Right renal pelvis (tissue), 4 donors: ENCODE data around the gene THSD4. TPM values are rescaled to one million over a fixed set of nuclear protein-coding genes. Genes with fewer than 3 reads are reported as not detected.

ENCODE experiments used
- DNase-seq, 4 donors: peaks; one replicate each; pipeline ENCODE4 v3.0.0-alpha.2; 2013; ENCODE audit warnings: low read depth in 4 of 4, low spot score in 3 of 4, missing footprints in 1 of 4
- polyA plus RNA-seq, 4 donors: library from polyadenylated mRNA; unstranded; fragments of 120-200 nt; gene quantifications; one replicate each; pipeline ENCODE4 v1.2.1, GENCODE V29; 2013; ENCODE audit not compliant: insufficient read length in 4 of 4

The THSD4 gene
- polyA plus RNA-seq, 4 donors: 32.7 to 45.9 (median 35.6) TPM

- DNase-seq: no peak
Measured at GRCh38 chr15:71501344-71502076, 386.2 kb downstream of the THSD4 start.

- no peak for DNase-seq
Measured at GRCh38 chr15:71502077-71502432, 386.8 kb downstream of the THSD4 start.

- no peak for DNase-seq
Measured at GRCh38 chr15:71505962-71506361, 390.7 kb downstream of the THSD4 start.

GRCh38 chr15:71506946-71507345, 391.7 kb downstream of the THSD4 start:
- no peak for DNase-seq

- no peak for DNase-seq
Measured at GRCh38 chr15:71508081-71508682, 392.9 kb downstream of the THSD4 start.

GRCh38 chr15:71509139-71509538, 393.9 kb downstream of the THSD4 start:
- no peak for DNase-seq

- no peak for DNase-seq
Measured at GRCh38 chr15:71510763-71511162, 395.5 kb downstream of the THSD4 start.

GRCh38 chr15:71511796-71512681, 396.8 kb downstream of the THSD4 start:
- DNase-seq: peak; percentile 39 to 57 (median 47)

- no peak for DNase-seq
Measured at GRCh38 chr15:71512682-71513006, 397.4 kb downstream of the THSD4 start.

GRCh38 chr15:71515375-71516186, 400.3 kb downstream of the THSD4 start:
- DNase-seq: no peak

- no peak for DNase-seq
Measured at GRCh38 chr15:71517751-71518150, 402.5 kb downstream of the THSD4 start.

GRCh38 chr15:71518661-71519060, 403.4 kb downstream of the THSD4 start:
- DNase-seq: no peak

- DNase-seq: peak in 2 of 4 donors; percentile 54 to 65
Measured at GRCh38 chr15:71526060-71526820, 411.0 kb downstream of the THSD4 start.

- DNase-seq: no peak
Measured at GRCh38 chr15:71529361-71529760, 414.1 kb downstream of the THSD4 start.

- DNase-seq: no peak
Measured at GRCh38 chr15:71530116-71530515, 414.8 kb downstream of the THSD4 start.

- no peak for DNase-seq
Measured at GRCh38 chr15:71532994-71533393, 417.7 kb downstream of the THSD4 start.

- DNase-seq: no peak
Measured at GRCh38 chr15:71538181-71538580, 422.9 kb downstream of the THSD4 start.

- no peak for DNase-seq
Measured at GRCh38 chr15:71541746-71542145, 426.5 kb downstream of the THSD4 start.

GRCh38 chr15:71542836-71543235, 427.6 kb downstream of the THSD4 start:
- DNase-seq: no peak

GRCh38 chr15:71543413-71543812, 428.1 kb downstream of the THSD4 start:
- DNase-seq: no peak
